NCI-H187 (cell line): ENCODE data around the gene SCGB1D4.
"Not testable (repeated sequence)": the region's sequence is repeated elsewhere in the genome, so short reads cannot be mapped to it uniquely, and the experiment has no call there.

ENCODE experiments used
- DNase-seq, 2 experiments: peaks; one replicate each; lab custom pipeline; 2025; lab: John Stamatoyannopoulos, UW

SCGB1D4 gene, protein sequence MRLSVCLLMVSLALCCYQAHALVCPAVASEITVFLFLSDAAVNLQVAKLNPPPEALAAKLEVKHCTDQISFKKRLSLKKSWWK

DNA sequence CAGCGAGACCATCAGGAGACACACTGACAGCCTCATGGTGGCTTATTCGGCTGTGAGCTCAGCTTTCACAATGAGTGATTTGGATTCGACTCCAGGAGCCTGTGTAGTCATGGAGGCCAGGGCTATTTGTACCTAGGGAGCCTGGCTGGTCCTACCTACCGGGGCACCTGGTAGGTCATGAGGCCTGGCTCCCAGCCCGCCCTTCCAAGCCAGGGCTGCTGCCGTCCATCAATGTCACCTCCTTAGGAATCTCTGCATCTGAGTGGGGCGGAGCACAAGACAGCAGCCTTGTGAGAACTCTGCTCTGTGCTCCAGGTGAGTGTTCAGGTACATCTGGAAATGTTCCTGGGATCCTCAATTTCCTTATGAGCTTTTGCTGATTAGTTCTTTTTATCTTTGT lies at the start of gene SCGB1D4:
Gene SCGB1D4 (minus strand): TSS at position 101 of the 400 bp plus-strand sequence. CDS start 65 bp downstream, at position 36.
- DNase-seq: no peak

DNA sequence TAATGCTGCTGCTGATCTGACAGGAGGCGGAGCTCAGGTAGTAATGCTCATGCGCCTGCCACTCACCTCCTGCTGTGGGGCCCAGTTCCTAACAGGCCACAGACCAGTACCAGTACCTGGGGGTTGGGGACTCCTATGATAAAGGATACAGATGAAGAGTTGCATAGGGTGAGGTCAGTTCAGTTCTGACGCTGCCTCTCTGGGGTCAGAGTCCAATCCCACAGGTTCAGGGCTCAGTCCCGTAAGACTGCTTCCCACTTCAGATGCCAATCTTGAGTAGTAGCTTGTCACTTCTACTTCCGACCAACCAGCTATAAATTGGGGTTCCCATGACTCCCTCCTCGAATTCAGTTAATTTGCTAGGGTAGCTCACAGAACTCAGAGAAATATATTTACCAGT lies 47.0 kb upstream of the SCGB1D4 start:
- no peak for DNase-seq

DNA sequence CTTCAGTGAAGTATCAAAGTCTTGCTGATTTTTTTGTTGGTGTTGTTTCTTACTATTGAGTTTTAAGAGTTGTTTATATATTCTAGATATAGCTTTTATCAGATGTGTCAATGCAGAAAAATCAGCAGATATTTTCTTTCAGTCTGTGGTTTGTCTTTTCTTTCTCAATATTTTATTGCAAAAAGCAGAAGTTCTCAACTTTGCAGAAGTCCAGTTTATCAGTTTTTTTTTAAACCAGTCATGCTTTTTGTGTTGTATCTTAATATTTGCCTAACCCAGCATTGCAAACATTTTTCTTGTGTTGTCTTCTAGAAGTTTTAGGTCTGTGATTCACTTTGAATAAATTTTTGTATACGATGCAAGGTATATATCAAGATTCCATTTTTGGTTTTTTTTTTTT lies 45.3 kb upstream of the SCGB1D4 start:
- DNase-seq: no peak

DNA sequence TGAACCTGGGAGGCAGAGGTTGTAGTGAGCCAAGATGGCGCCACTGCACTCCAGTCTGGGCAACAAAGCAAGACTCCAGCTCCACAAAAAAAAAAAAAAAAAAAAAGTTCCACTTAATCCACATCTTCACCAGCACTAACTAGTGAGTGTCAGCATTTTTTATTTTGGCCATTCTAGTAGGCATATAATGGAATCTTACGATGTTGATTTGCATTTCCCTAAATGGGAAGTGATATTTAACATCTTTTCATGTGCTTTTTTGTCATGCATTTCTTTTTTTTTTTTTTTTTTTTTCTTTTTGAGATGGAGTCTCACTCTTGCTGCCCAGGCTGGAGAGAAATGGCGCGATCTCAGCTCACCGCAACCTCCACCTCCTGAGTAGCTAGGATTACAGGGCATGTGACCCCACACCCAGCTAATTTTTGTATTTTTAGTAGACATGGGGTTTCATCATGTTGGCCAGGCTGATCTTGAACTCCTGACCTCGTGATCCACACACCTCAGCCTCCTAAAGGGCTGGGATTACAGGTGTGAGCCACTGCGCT lies 44.8 kb upstream of the SCGB1D4 start:
- DNase-seq: not testable (repeated sequence)

DNA sequence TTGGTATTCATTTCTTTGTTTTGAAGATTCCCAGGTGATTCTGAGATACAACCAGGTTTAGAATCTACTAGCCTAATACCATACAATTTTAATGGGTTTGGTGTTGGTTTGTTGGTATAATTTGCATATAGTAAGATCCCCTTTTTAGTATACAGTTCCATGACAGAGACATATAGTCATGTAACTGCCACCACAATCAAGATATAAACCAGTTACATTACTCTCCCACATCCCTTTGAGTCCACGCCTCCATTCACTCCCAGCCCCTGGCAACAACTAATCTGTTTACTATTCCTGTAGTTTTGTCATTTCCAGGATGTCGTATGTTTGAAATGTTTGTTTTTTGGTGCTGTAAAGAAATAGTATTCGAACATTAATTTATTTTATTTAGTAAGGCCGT lies 42.7 kb upstream of the SCGB1D4 start:
- DNase-seq: no peak

DNA sequence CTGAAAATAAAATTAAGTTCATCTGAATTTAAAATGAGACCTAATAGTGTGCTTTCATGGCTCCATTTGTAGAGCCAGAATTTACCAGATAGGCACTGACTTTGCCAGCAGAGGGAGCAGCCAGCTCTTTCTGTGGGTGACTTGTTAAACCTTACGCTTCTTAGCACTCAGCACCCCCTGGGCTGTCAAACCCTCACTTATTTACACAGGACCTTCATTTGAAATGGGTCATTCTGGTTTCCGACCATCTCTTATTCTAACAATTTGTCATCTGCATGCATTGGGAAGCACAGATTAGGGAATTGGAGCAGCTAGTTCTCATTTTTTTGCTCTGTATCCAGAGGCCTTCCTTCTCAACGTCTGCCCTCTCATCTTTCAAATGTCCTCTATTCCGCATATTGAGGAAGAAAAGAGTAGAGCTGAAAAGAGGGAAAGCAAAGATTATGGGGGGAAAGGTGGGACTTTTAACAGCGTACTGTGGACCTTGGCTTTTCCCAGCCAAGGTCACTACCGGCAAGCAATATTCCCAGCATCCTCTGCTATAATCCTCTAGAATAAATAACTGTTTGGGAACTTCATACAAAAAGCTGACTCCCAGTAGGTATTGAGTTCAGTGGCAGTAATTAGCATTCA lies 41.5 kb upstream of the SCGB1D4 start:
- no peak for DNase-seq

DNA sequence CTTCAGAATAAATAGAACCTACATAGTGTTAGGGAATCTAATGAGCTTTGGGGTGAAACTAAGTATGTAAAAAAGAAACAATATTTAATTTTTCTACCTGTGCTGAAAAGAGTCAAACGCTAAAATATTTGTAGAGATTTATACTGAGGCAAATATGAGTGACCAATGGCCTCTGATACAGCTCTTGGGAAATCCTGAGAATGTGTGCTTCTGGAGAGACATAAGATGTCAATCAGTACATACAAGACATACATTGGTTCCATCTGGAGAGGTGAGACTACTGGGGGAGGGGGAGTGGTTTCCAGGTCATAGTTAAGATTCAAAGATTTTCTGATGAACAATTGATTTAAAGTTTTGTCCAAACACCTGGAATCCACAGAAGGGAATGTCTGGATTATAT lies 39.3 kb upstream of the SCGB1D4 start:
- no peak for DNase-seq

DNA sequence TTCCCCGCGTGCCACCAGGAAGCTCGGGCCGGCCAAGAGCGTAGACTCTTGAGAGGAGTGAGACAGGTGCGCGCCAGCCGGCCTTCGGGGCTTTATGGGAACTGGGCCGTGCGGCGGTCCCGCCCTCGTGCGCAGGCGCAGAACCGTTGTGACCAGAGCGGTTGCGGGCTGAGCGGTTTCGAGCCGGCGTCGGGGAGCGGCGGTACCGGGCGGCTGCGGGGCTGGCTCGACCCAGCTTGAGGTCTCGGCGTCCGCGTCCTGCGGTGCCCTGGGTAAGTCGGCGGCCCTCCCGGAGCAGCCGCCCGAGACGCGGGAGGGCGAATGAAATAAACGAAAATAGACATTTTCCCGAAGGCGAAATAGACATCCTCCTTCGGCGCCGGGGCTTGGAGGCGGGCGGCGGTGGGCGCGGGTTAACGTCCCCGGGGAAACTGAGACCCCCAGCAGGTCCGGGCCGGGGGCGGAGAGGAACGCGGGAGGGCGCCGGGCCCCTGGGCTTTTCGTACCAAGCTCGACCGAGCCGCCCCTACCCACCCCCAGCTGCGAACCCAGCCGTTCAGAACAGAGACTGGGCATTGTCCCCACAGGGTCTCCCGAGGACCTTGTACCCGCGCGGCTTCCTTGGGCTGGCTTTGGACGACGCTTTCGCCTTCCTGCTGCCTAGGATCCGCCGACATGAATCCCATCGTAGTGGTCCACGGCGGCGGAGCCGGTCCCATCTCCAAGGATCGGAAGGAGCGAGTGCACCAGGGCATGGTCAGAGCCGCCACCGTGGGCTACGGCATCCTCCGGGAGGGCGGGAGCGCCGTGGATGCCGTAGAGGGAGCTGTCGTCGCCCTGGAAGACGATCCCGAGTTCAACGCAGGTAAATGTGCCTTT lies 38.7 kb upstream of the SCGB1D4 start, which contains the start of gene ASRGL1:
Gene ASRGL1 (plus strand): TSS at position 146 of the 879 bp plus-strand sequence. CDS start 530 bp downstream, at position 676.
- DNase-seq: peak; percentile 86 to 90

DNA sequence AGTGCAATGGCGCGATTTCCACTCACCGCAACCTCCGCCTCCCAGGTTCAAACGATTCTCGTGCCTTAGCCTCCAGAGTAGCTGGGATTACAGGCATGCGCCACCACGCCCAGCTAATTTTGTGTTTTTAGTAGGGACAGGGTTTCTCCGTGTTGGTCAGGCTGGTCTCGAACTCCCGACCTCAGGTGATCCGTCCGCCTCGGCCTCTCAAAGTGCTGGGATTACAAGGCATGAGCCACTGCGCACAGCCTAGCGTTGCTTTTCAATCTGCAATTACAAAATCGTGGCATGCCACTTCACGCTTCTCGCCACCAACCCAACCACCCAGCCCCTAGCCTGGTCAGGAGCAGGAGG lies 38.1 kb upstream of the SCGB1D4 start:
- DNase-seq: not testable (repeated sequence)

DNA sequence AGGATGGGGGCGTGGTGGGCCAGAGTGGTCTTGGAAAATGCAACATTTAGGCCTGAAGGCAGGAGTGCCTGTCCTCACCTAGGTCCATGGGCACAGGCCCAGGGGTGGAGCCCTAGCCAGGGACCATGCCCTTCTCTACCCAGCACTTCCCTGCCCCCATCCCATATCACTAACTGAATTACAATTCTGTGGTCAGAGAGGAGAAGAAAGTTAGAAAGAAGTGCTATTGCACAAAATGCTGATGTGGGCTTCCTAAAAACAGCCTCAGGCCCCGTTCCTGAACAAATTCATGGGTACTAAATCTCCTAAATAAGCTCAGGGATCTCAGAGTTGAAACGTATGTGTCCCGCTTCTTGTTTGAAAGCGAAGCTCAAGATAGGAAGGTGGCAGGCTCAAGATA lies 34.9 kb upstream of the SCGB1D4 start:
- DNase-seq: no peak

DNA sequence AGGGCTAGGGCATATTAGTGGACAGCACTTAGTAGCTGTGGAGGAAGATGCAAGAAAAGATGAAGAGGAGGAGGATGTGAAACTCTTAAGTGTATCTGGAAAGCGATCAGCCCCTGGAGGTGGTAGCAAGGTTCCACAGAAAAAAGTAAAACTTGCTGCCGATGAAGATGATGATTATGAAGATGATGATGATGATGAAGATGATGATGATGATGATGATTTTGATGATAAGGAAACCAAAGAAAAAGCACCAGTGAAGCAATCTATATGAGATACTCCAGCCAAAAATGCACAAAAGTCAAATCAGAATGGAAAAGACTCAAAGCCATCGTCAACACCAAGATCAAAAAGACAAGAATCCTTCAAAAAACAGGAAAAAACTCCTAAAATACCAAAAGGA lies 32.4 kb upstream of the SCGB1D4 start:
- DNase-seq: not testable (repeated sequence)

DNA sequence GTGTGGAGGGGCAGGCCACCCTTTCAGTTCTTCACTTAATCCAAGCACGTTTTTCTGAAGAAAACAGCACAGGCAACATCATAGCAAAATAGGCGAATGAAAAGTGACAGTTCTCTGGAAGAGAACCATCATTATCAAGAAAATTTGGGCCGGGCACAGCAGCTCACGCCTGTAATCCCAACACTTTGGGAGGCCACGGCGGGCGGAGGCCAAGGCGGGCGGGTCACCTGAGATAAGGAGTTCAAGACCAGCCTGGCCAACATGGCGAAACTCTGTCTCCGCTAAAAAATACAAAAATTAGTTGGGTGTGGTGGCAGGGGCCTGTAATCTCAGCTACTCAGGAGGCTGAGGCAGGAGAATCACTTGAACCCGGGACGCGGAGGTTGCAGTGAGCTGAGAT lies 28.7 kb upstream of the SCGB1D4 start:
- DNase-seq: not testable (repeated sequence)

DNA sequence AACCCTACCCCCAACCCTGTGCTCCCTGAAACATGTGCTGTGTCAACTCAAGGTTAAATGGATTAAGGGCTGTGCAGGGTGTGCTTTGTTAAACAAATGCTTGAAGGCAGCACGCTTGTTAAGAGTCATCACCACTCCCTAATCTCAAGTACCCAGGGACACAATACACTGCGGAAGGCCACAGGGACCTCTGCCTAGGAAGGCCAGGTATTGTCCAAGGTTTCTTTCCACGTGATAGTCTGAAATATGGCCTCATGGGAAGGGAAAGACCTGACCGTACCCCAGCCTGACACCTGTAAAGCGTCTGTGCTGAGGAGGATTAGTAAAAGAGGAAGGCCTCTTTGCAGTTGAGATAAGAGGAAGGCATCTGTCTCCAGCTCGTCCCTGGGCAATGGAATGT lies 27.8 kb upstream of the SCGB1D4 start:
- DNase-seq: not testable (repeated sequence)

DNA sequence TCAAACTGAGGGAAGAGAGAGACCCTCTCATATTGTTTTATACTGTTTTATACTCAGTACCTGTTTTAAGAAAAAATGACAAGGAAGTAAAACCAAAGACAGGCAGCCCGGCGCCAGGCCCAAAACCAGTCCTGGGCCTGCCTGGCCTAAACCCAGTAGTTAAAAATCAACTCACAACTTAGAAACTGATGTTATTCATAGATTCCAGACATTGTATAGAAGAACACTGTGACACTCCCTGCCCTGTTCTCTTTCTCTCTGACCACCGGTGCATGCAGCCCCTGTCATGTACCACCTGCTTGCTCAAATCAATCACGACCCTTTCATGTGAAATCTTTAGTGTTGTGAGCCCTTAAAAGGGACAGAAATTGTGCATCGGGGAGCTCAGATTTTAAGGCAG lies 26.9 kb upstream of the SCGB1D4 start:
- not testable (repeated sequence) for DNase-seq

DNA sequence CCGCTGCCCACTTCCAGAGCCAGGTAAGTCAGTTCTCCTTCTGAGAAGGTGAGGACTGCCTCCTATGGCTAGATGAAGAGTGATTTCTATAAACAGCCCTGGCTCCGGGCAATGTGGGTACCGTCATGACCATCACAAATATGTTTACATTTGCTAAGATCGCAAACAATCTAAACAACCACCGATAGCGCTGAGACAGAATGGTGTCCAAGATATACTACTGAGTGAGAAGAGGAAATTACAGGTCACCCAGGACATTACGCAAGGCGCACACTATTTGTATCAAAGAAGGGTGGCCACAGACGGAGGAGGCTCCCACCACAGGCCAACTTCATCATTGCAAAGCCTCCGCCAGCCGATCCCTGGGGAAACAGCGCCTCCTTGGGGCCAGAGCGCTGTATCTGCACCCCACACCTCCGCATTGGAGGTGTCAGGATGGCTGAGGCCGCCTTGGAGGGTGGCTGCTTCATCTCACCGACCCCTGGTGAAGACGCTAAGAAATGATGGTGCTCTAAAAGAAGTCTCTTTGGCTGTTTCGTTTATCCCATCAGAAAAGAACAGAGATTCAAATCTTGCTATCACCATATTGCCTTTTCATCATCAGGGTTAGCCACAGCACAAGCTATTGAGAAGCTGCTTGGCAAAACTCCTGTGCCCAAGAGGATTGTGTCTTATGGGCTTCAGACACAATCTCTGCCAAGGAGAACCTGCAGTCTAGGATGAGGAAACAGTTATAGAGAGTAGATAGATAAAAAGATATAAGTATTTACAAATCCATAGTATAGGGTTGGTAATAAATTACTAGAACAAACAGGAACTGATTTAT lies 26.1 kb upstream of the SCGB1D4 start:
- no peak for DNase-seq

DNA sequence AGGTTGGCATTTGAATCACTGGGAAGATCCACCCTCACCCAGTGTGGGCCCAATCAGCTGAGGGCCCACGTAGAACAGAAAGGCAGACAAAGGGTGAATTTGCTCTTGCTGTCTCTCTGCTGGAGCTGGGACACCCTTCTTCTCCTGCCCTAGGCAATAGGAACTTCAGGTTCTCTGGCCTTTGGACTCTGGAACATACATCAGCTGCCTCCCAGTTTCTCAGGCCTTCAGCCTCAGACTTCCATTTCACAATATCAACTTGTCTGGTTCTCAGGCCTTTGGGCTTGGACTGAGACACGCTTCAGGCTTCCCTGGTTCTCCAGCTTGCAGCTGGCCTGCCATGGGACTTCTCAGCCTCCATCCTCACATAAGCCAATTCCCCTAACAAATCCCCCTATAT lies 23.6 kb upstream of the SCGB1D4 start:
- no peak for DNase-seq

DNA sequence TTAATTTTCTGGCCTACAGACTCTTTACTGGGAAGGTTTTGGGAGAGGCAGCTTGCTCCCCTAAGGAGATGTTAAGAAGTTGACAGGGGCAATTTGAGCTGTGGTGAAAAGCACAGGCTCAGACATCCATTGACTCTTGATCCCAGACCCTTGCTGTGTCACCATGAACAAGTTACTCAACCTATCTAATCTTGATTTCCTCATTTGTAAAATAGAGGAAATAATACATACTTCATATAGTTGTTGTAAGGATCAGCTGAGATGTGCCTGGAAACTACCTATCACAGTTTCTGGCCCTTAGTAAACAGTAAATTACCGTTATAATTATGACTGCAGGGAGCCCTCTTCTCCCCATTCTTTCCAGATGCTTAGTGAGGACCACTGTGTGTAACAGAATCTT lies 16.6 kb upstream of the SCGB1D4 start:
- no peak for DNase-seq

DNA sequence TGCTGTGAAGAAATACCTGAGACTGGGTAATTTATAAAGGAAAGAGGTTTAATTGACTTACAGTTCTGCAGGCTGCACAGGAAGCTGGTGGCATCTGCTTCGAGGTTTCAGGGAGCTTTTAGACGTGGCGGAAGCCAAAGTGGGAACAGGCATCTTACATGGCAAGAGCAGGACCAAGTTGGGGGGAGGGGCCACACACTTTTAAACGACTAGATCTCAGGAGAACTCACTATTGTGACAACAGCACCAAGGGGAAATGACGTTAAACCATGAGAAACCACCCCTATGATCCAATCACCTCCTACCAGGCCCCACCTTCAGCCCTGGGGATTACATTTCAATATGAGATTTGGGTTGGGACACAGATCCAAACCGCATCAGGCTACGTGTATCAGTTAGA lies 11.1 kb upstream of the SCGB1D4 start:
- no peak for DNase-seq

DNA sequence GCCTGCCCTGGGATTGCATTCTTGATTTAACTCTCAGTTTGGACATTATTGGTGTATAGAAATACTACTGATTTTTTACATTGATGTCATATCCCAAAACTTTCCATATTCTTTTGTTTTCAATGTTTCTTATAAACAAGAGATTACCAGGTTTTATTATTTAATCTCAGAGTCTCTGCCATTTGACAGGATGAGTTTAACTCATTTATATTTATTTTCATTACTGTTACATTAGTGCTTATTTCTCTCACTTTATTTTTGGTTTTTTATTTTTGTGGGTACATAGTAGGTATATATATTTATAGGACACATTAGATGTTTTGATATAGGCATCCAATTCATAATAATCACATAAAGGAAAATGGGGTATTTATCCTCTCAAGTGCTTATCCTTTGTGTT lies 9.1 kb upstream of the SCGB1D4 start:
- DNase-seq: no peak

DNA sequence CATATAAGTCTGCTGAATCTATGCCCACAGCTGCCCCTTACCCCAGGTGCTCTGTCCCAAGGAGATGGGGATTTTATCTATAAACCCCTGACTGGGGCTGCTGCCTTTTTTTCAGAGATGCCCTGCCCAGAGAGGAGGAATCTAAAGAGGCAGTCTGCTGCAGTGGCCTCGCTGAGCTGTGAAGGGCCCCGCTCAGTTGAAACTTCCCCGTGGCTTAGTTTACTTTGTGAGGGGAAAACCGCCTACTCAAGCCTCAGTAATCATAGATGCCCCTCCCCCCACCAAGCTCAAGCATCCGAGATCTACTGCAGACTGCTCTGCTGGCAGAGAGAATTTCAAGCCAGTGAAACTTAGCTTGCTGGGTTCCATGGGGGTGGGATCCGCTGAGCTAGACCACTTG lies 7.4 kb upstream of the SCGB1D4 start:
- DNase-seq: no peak

DNA sequence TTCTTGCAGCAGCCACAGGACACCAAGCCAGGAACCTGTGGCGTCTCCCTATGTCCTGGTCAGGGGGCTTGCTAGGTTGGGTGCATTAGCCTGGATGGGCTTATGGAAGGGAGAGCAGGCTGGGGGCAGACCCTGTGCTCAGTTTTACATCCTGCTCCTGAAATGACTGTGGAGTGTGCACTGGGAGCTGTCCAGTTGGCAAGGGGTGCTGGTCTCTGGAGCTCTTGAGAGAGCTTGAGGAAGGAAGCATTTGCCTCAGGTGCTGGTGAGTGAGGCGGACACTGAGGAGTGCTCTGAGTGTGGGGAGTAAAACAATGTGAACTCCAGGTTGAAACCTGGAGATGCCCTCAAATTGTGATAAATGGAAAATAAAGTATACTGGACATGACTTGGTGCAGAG lies 3.4 kb downstream of the SCGB1D4 start:
- DNase-seq: no peak

DNA sequence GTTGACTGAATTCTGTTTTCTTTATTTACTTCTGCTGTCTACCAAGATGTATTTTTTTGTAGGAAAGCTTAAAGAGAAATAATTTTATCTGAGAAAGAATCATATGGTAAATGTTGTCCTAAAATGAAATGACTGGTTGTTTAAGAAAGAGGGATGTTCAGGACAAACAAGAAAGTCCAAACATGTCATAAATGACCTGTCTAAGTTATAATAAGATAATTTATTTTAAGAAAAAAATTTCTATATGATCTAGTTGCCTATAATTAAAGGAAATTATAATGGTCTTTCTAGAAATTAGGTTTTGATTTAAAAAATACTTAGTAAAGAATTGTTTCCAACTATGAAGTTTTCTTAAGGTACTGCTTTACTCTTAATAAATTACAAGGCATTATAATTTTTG lies 18.4 kb downstream of the SCGB1D4 start:
- no peak for DNase-seq
